Mesendoderm (in vitro differentiated cells): Measurements from ENCODE around the gene HECTD2.

Experiments
- DNase-seq: peaks from one replicate; pipeline ENCODE4 v3.0.0; 2013
- H2AK5ac ChIP-seq: 2 replicates; pipeline ENCODE4 v1.6.1; 2013; ENCODE audit warnings: low read length, inconsistent platforms
- H2BK120ac ChIP-seq: 2 replicates; pipeline ENCODE4 v1.6.1; 2013; ENCODE audit warnings: low read depth, mild to moderate bottlenecking, low read length, moderate library complexity, mixed read lengths
- H2BK15ac ChIP-seq: replicated peaks from 2 replicates; pipeline ENCODE4 v1.6.1; 2013; ENCODE audit warnings: low read depth, mild to moderate bottlenecking, moderate library complexity
- H2BK5ac ChIP-seq: 2 replicates; pipeline ENCODE4 v1.6.1; 2013; ENCODE audit warnings: low read length, inconsistent platforms
- H3K18ac ChIP-seq: 2 replicates; pipeline ENCODE4 v1.6.1; 2013; ENCODE audit warnings: mild to moderate bottlenecking, low read length, mixed read lengths
- H3K23ac ChIP-seq: one replicate; pipeline ENCODE4 v1.6.1; 2013; ENCODE audit warnings: low read length
- H3K27ac ChIP-seq: 2 replicates; pipeline ENCODE4 v1.5.1; 2013; ENCODE audit warnings: low read depth, mild to moderate bottlenecking, inconsistent platforms, low read length, moderate library complexity
- H3K27me3 ChIP-seq: 2 replicates; pipeline ENCODE4 v1.6.1; 2013; ENCODE audit warnings: low read length, control low read depth, mild to moderate bottlenecking, inconsistent platforms; ENCODE audit not compliant: insufficient read depth, poor library complexity
- H3K36me3 ChIP-seq: 2 replicates; pipeline ENCODE4 v1.6.1; 2013; ENCODE audit warnings: low read length, inconsistent platforms; ENCODE audit not compliant: control insufficient read depth, insufficient read depth
- H3K4ac ChIP-seq: one replicate; pipeline ENCODE4 v1.6.1; 2013; ENCODE audit warnings: low read depth, mild to moderate bottlenecking, low read length, moderate library complexity
- H3K4me1 ChIP-seq: 2 replicates; pipeline ENCODE4 v1.6.1; 2013; ENCODE audit warnings: low read depth, low read length, inconsistent platforms; ENCODE audit not compliant: control insufficient read depth
- H3K4me2 ChIP-seq: 2 replicates; pipeline ENCODE4 v1.6.1; 2013; ENCODE audit warnings: low read length
- H3K4me3 ChIP-seq: 2 replicates; pipeline ENCODE4 v1.5.1; 2013; ENCODE audit warnings: mild to moderate bottlenecking, low read length
- H3K56ac ChIP-seq: one replicate; pipeline ENCODE4 v1.6.1; 2013; ENCODE audit warnings: low read length
- H3K79me1 ChIP-seq: 2 replicates; pipeline ENCODE4 v1.6.1; 2013; ENCODE audit warnings: low read length, inconsistent platforms
- H3K79me2 ChIP-seq: 2 replicates; pipeline ENCODE4 v1.6.1; 2013; ENCODE audit warnings: mild to moderate bottlenecking, low read length; ENCODE audit not compliant: control insufficient read depth, insufficient read depth
- H3K9ac ChIP-seq: 2 replicates; pipeline ENCODE4 v1.6.1; 2013; ENCODE audit warnings: low read length, inconsistent platforms
- H4K5ac ChIP-seq: one replicate; pipeline ENCODE4 v1.6.1; 2013; ENCODE audit warnings: low read length
- H4K8ac ChIP-seq: one replicate; pipeline ENCODE4 v1.6.1; 2013; ENCODE audit warnings: low read depth, mild to moderate bottlenecking, control low read depth, low read length, moderate library complexity
- WGBS: extraction: QIAGEN DNeasy Blood & Tissue Kit; methylation state at CpG from one replicate; pipeline ENCODE4 v1.1.7; 2013; ENCODE audit warnings: low lambda C conversion rate, missing lambda C conversion rate; ENCODE audit not compliant: insufficient coverage; ENCODE audit errors: extremely low coverage; 5-methylcytosine and 5-hydroxymethylcytosine counted together

The HECTD2 gene

DNA sequence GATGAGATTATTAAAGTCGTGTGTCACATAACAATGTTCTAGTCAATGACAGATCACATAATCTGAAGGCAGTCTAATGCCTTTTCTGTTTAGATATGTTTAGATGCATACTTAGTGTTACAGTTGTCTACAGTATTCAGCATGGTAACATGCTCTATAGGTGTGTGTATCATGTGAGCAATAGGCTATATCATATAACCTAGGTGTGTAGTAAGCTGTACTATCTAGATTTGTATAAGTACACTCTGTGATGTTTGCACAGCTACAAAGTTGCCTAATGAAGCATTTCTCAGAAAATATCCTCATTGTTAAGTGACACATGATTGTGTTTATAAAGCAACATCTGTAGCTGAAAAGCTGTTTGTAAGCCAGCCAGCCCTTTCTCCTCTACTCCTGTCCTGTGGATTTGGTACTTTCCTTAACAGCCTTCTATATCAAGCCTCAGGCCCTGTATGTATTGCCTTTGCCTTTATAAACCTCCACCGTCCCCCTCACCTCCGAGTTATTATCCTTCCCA, 6.3 kb downstream of the HECTD2 start:
- Histone ChIP-seq H3K4me2 (no peak overlapping the region), H3K4me3 (no peak overlapping the region), H3K27ac (no peak overlapping the region), H3K79me2 (peaks cover 27% of the 10 kb centered on the region), H3K4ac (no peak overlapping the region), H3K56ac (no peak overlapping the region), H3K36me3 (no peaks in the 10 kb centered on the region), H3K27me3 (no peaks in the 10 kb centered on the region), H2BK120ac (no peak overlapping the region), H3K23ac (no peak overlapping the region), H2AK5ac (no peak overlapping the region), H3K79me1 (peaks cover 11% of the 10 kb centered on the region), H4K8ac (no peak overlapping the region), H2BK5ac (no peak overlapping the region), H3K18ac (no peak overlapping the region), H3K9ac (no peak overlapping the region), H4K5ac (no peak overlapping the region), H2BK15ac (no peak overlapping the region), H3K4me1 (peaks cover 7% of the 10 kb centered on the region)
- DNase-seq = no peak
- no CpG with 5 or more reads among the region's 3 CpGs for WGBS

DNA sequence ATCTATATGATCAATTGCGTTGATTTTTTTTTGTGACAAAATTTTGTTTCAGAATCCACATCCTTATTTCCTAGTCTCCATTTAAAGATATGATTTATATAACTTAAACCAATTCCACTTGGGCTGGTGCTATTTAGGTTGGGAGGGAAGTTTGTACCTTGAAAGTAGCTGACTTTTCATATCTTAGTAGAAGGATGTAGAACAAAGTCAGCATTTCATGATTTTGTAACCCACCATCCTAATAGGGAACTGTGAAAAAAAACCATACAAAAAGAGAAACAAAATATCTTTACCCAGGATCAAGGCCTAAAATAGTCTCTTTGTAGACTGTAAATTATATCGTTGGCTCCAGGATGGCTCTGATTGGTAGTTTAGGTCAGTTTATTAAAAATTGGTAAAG, 8.3 kb downstream of the HECTD2 start:
- H3K4me2 ChIP-seq = no peak overlapping the region
- H2BK15ac ChIP-seq = no peak overlapping the region
- H3K36me3 ChIP-seq = no peaks in the 10 kb centered on the region
- H2BK5ac ChIP-seq = no peak overlapping the region
- H4K5ac ChIP-seq = no peak overlapping the region
- H3K18ac ChIP-seq = no peak overlapping the region
- no peak overlapping the region for H4K8ac ChIP-seq
- no peak overlapping the region for H3K27ac ChIP-seq
- no peak overlapping the region for H3K9ac ChIP-seq
- H3K27me3 ChIP-seq = no peaks in the 10 kb centered on the region
- H3K4me1 ChIP-seq = peaks cover 7% of the 10 kb centered on the region
- H3K79me1 ChIP-seq = peaks cover 8% of the 10 kb centered on the region
- no peak for DNase-seq
- no peak overlapping the region for H3K4ac ChIP-seq
- no peak overlapping the region for H2BK120ac ChIP-seq
- H2AK5ac ChIP-seq = no peak overlapping the region
- no peak overlapping the region for H3K23ac ChIP-seq
- no peak overlapping the region for H3K56ac ChIP-seq
- H3K4me3 ChIP-seq = no peak overlapping the region
- WGBS = no CpG with 5 or more reads among the region's 2 CpGs
- peaks cover 17% of the 10 kb centered on the region for H3K79me2 ChIP-seq

DNA sequence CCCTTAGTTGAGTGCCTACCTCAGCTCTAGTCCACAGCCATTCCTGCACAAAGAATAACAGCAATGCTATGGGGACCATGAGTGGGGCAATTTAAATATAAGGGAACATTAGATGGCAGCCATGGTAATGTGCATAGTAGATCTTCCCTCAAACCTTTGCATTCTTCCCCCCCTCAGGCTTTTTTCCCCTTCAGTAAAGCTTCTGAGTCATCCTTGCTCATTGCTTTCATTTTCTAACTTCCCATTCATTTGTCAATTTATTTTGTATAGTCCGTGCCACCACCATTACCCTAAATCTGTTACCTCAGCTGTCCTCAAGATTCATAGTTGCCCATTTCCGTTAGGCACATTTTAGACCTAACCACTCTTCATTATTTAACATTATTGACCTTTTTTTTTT, 10.7 kb downstream of the HECTD2 start:
- Histone ChIP-seq H3K27me3 (no peaks in the 10 kb centered on the region), H4K8ac (no peak overlapping the region), H2BK120ac (no peak overlapping the region), H3K23ac (no peak overlapping the region), H2AK5ac (no peak overlapping the region), H2BK15ac (no peak overlapping the region), H3K79me2 (peaks cover 5% of the 10 kb centered on the region), H3K4me3 (no peak overlapping the region), H3K79me1 (no peaks in the 10 kb centered on the region), H2BK5ac (no peak overlapping the region), H3K27ac (no peak overlapping the region), H3K36me3 (no peaks in the 10 kb centered on the region), H3K4ac (no peak overlapping the region), H4K5ac (no peak overlapping the region), H3K4me1 (no peaks in the 10 kb centered on the region), H3K9ac (no peak overlapping the region), H3K56ac (no peak overlapping the region), H3K4me2 (no peak overlapping the region), H3K18ac (no peak overlapping the region)
- no CpG with 5 or more reads among the region's 2 CpGs for WGBS
- DNase-seq = peak; percentile 19

DNA sequence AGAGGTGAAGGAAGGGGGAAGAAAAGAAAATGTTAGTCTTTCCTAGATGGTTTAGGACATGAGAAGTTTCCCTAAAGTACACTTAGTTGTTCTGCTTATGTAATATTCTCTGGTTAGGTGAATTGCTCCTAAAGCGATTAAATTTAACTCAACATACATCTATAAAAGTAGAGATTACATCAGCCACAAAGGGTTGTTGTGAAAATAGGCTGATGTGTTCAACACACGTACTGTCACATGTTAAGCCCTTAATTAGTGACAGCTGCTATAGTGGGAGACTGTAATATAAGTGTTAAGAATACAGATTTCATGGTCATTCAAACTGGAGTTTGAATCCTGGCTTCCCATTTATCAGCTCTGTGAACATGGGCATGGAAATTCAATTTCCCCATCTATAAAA, 12.8 kb downstream of the HECTD2 start:
- Histone ChIP-seq H3K27me3 (no peaks in the 10 kb centered on the region), H3K18ac (no peak overlapping the region), H2BK120ac (no peak overlapping the region), H3K36me3 (no peaks in the 10 kb centered on the region), H3K9ac (no peak overlapping the region), H2AK5ac (no peak overlapping the region), H3K4me2 (no peak overlapping the region), H3K79me2 (peaks cover 1% of the 10 kb centered on the region), H3K56ac (no peak overlapping the region), H2BK15ac (no peak overlapping the region), H4K5ac (no peak overlapping the region), H3K27ac (no peak overlapping the region), H3K79me1 (no peaks in the 10 kb centered on the region), H3K4ac (no peak overlapping the region), H4K8ac (no peak overlapping the region), H3K4me3 (no peak overlapping the region), H3K4me1 (no peaks in the 10 kb centered on the region), H3K23ac (no peak overlapping the region), H2BK5ac (no peak overlapping the region)
- no CpG with 5 or more reads among the region's 2 CpGs for WGBS
- DNase-seq = no peak

DNA sequence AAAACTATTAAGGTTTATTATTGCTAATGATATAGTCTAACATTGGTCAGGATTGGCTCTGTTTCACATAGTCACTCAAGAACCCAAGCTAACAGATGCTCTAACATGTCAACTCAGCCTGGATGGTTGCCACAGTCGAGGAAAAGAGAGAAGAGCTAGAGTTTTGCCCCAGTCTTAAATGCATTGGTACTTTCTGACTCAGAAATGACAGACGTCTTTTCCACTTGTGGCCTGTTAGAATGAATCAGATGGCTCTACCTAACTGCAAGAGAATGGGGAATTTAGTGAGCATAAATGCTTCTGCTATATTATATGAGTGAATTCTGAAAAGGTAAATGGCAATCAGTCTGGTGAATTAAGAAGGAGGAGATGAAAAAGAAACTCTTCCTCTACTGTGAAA, 13.9 kb downstream of the HECTD2 start:
- no peaks in the 10 kb centered on the region for H3K27me3 ChIP-seq
- H3K79me1 ChIP-seq = no peaks in the 10 kb centered on the region
- H4K8ac ChIP-seq = no peak overlapping the region
- no peak overlapping the region for H3K18ac ChIP-seq
- no peak for DNase-seq
- H2BK120ac ChIP-seq = no peak overlapping the region
- H3K4me3 ChIP-seq = no peak overlapping the region
- H3K23ac ChIP-seq = no peak overlapping the region
- WGBS = no CpG with 5 or more reads among the region's 2 CpGs
- H2BK15ac ChIP-seq = no peak overlapping the region
- H3K79me2 ChIP-seq = peaks cover 1% of the 10 kb centered on the region
- H4K5ac ChIP-seq = no peak overlapping the region
- H3K9ac ChIP-seq = no peak overlapping the region
- H2BK5ac ChIP-seq = no peak overlapping the region
- no peak overlapping the region for H3K27ac ChIP-seq
- no peak overlapping the region for H2AK5ac ChIP-seq
- H3K4ac ChIP-seq = no peak overlapping the region
- H3K56ac ChIP-seq = no peak overlapping the region
- H3K4me2 ChIP-seq = no peak overlapping the region
- no peaks in the 10 kb centered on the region for H3K4me1 ChIP-seq
- no peaks in the 10 kb centered on the region for H3K36me3 ChIP-seq

DNA sequence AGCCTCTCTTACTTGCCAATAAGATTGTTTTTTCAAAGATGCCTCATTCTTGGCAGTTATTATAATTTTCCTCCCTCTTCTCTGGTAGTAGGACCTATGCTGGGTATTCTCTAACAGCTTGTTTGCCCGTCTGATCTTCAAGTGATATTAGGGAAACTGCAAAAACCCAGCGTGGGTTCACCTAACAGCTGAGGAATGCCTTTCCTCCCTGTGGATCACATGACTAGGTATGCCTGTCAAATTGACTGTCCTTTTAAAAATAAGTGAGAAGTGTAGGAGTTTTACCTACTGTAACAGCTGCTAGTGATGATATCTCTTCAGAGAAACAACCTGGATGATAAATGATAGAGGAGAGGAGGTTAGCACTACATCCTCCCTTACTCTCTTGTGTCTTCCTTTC, 22.0 kb downstream of the HECTD2 start:
- no CpG with 5 or more reads among the region's 2 CpGs for WGBS
- Histone ChIP-seq H3K36me3 (no peaks in the 10 kb centered on the region), H3K56ac (no peak overlapping the region), H2BK15ac (no peak overlapping the region), H2BK5ac (no peak overlapping the region), H3K79me1 (peaks cover 2% of the 10 kb centered on the region), H3K4me1 (no peaks in the 10 kb centered on the region), H3K27me3 (no peaks in the 10 kb centered on the region), H2AK5ac (no peak overlapping the region), H3K9ac (no peak overlapping the region), H3K79me2 (no peaks in the 10 kb centered on the region), H4K5ac (no peak overlapping the region), H3K4me3 (no peak overlapping the region), H4K8ac (no peak overlapping the region), H3K4me2 (no peak overlapping the region), H3K27ac (no peak overlapping the region), H3K4ac (no peak overlapping the region), H2BK120ac (no peak overlapping the region), H3K23ac (no peak overlapping the region), H3K18ac (no peak overlapping the region)
- DNase-seq = no peak
